CD4-positive, alpha-beta T cell treated with Interleukin-4 for 1 hour (primary cell): ENCODE measurements around the gene SCNN1B.

ENCODE experiments used
- DNase-seq, 2 donors: peaks; one replicate each; pipeline ENCODE4 v3.0.0-alpha.2; 2020 to 2022

The SCNN1B gene

GRCh38 chr16:23410176-23410575, 108.1 kb downstream of the SCNN1B start:
- DNase-seq, result no peak

- DNase-seq, result no peak
These were observed 112.6 kb downstream of the SCNN1B start for GRCh38 chr16:23414731-23415130.

GRCh38 chr16:23416816-23417215, 114.7 kb downstream of the SCNN1B start:
- DNase-seq, result no peak

- DNase-seq, result no peak
These were observed 117.9 kb downstream of the SCNN1B start for GRCh38 chr16:23420011-23420410.

- DNase-seq, result no peak
These were observed 121.5 kb downstream of the SCNN1B start for GRCh38 chr16:23423496-23424049.

- DNase-seq, result no peak
These were observed 122.3 kb downstream of the SCNN1B start for GRCh38 chr16:23424292-23424958.

- DNase-seq, result no peak
These were observed 126.2 kb downstream of the SCNN1B start for GRCh38 chr16:23428351-23428750.
